ENCODE data around the gene TPP2.

DNA sequence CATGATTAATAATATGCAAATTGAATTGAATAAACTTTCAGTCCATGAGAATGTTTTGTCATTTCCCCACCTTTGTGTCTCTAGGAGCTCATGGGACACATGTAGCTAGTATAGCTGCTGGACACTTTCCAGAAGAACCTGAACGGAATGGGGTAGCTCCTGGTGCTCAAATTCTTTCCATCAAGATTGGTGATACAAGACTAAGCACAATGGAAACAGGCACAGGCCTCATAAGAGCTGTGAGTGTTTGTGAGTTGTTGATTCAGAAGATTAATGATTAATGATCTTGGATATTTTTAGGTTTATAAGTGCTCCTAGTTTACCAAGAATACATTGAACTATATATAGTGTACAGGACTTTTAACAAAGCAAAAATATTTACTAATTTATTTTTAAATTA is 30.1 kb downstream of the TPP2 start:
- TF ChIP-seq, protein P1, sequence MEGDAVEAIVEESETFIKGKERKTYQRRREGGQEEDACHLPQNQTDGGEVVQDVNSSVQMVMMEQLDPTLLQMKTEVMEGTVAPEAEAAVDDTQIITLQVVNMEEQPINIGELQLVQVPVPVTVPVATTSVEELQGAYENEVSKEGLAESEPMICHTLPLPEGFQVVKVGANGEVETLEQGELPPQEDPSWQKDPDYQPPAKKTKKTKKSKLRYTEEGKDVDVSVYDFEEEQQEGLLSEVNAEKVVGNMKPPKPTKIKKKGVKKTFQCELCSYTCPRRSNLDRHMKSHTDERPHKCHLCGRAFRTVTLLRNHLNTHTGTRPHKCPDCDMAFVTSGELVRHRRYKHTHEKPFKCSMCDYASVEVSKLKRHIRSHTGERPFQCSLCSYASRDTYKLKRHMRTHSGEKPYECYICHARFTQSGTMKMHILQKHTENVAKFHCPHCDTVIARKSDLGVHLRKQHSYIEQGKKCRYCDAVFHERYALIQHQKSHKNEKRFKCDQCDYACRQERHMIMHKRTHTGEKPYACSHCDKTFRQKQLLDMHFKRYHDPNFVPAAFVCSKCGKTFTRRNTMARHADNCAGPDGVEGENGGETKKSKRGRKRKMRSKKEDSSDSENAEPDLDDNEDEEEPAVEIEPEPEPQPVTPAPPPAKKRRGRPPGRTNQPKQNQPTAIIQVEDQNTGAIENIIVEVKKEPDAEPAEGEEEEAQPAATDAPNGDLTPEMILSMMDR (IDR thresholded peaks at IDR 0.05 in 4 of 5, conservative IDR thresholded peaks at IDR 0.05 in 1 of 5) = no peak
- TF ChIP-seq POLR2A (IDR thresholded peaks at IDR 0.05) = no peak
